GM10266 (cell line): ENCODE data around the gene GK.

ENCODE experiments used
- DNase-seq: peaks from one replicate; pipeline ENCODE4 v3.0.0; 2012; ENCODE audit errors: extremely low spot score
- CTCF ChIP-seq: IDR thresholded peaks from 2 replicates; pipeline ENCODE4 v1.5.1; 2012; ENCODE audit warnings: mild to moderate bottlenecking, low read depth; ENCODE audit not compliant: control insufficient read depth, insufficient read depth; ENCODE audit errors: missing control alignments

Gene GK

GRCh38 chrX:30654989-30655607 is 1.9 kb downstream of the GK start:
- no peak for DNase-seq
- no peak for TF ChIP-seq CTCF

- DNase-seq: no peak
- TF ChIP-seq CTCF: no peak
These were observed 2.8 kb downstream of the GK start for GRCh38 chrX:30655991-30656390.

- TF ChIP-seq CTCF: no peak
- DNase-seq: no peak
These were observed 4.3 kb downstream of the GK start for GRCh38 chrX:30657196-30658161.

DNA sequence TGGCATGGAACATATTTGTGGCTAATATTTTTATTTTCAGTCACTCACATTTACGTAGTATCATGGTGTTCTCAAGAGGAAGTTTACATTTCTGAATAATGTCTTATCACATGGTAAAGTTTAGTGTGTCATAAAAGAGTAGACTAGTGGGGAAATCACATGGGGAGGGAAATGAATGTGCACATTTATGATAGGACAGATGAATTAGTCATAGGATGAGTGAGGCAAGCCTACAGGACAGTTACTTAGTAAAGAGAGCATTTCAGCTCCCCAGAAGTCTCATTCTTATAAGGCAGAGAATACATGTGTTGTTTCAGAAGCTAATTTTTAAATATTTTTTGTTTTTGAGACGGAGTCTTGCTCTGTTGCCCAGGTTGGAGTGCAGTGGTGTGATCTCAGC is 6.2 kb downstream of the GK start:
- TF ChIP-seq CTCF: no peak
- DNase-seq: peak; percentile 6

DNA sequence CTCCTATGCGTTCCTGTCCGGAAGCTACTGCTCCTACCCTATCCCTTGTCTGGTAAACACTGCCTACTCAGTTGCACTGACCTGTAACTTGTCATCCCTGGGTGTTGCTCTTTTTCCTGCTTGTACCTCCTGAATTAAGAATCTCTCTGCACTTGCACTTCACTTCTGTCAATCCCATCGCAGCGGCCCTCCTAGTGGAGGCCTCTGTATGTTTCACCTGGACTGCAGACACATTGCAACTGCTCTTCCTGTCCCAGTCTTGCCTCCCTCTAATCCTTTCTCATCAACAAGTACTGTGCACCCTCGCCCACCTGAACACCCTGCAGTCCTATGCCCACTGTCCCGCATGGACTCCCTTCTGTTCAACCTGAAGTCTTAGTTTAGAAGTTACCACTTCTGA is 8.0 kb downstream of the GK start:
- no peak for DNase-seq
- TF ChIP-seq CTCF: no peak

- no peak for DNase-seq
- TF ChIP-seq CTCF: no peak
These were observed 10.1 kb downstream of the GK start for GRCh38 chrX:30663322-30663721.

DNA sequence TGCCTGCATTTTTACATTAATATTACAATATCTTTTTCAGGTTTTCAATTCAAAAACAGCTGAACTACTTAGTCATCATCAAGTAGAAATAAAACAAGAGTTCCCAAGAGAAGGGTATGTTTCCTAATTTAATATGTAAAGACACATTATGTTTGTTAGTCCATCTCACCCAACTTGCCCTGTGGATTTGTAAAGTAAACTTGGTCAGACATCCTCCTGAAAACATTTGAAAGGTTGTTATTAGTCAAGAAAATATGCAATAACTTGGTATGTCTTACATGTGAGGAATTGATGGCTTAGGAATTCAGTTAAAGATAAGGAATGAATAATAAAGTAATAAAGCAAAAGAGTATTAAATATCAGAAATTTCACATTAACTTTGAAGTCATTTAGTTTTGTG is 12.2 kb downstream of the GK start:
- no peak for DNase-seq

More for the DNA sequence above, 12.2 kb downstream of the GK start:
- TF ChIP-seq CTCF: no peak
